B cell (primary cell): ENCODE results near the gene GADD45B. TPM values are rescaled to one million over a fixed set of nuclear protein-coding genes. Genes with fewer than 3 reads are reported as not detected.

Experiments
- ATAC-seq: fragments of 200-7000 bp; cut with Tn5 transposase; one replicate; pipeline ENCODE4 v1.10.0; 2021; ENCODE audit warnings: low read depth, mild to moderate bottlenecking, moderate number of reproducible peaks, moderate library complexity
- CTCF ChIA-PET: fragments of 350-600 bp; sonication (Branson Sonifier 250); formaldehyde crosslinking; loops from one replicate; lab custom pipeline; 2021; ENCODE audit warnings: antibody characterized with exemption, inconsistent platforms; lab: Charles Lee
- POLR2A ChIA-PET: fragments of 350-600 bp; sonication (Branson Sonifier 250); formaldehyde crosslinking; loops from one replicate; lab custom pipeline; 2021; ENCODE audit warnings: antibody characterized with exemption; lab: Charles Lee
- DNase-seq: peaks from one replicate; pipeline ENCODE4 v3.0.0; 2013
- H2AFZ ChIP-seq: 2 replicates; pipeline ENCODE4 v1.6.1; 2012; ENCODE audit warnings: mild to moderate bottlenecking, low read depth, low read length; ENCODE audit not compliant: insufficient read depth, poor library complexity, severe bottlenecking
- H3K27ac ChIP-seq, 2 donors: 1 replicate in 1 of 2; 2 replicates in 1 of 2; pipeline ENCODE4 v1.5.1; 2012 to 2013; ENCODE audit warnings: low read length in 2 of 2, mild to moderate bottlenecking in 2 of 2, moderate library complexity in 1 of 2
- H3K27me3 ChIP-seq, 4 experiments: fragments of 200-600 bp in 1 of 4; sonication (generic) in 1 of 4; replicated peaks in 1 of 4; 1 replicate in 2 of 4; 2 replicates in 2 of 4; pipeline versions ENCODE4 v1.6.1 to v1.7.0; 2013 to 2016; ENCODE audit warnings: low read length in 3 of 4, mild to moderate bottlenecking in 2 of 4, mixed read lengths in 1 of 4, moderate library complexity in 1 of 4; ENCODE audit not compliant: insufficient read depth in 4 of 4, control insufficient read depth in 3 of 4; ENCODE audit errors: control extremely low read depth in 1 of 4
- H3K36me3 ChIP-seq, 2 experiments: replicated peaks in 1 of 2; 1 replicate in 1 of 2; 2 replicates in 1 of 2; pipeline versions ENCODE4 v1.6.1 to v1.7.1; 2013; ENCODE audit warnings: low read length in 1 of 2; ENCODE audit not compliant: insufficient read depth in 2 of 2, control insufficient read depth in 1 of 2; ENCODE audit errors: control extremely low read depth in 1 of 2, extremely low read depth in 1 of 2
- H3K4me1 ChIP-seq, 2 donors: fragments of 200-600 bp in 1 of 2; sonication (generic) in 1 of 2; 1 replicate in 1 of 2; 2 replicates in 1 of 2; pipeline versions ENCODE4 v1.5.1 to v1.6.1; 2013 to 2017; ENCODE audit warnings: low read length in 2 of 2; ENCODE audit not compliant: control insufficient read depth in 2 of 2, insufficient read depth in 2 of 2
- H3K4me2 ChIP-seq: replicated peaks from 2 replicates; pipeline ENCODE3; 2012; ENCODE audit warnings: mild to moderate bottlenecking, low read depth, low read length; ENCODE audit not compliant: poor library complexity, severe bottlenecking
- H3K4me3 ChIP-seq, 5 experiments: fragments of 200-600 bp in 1 of 5; sonication (generic) in 1 of 5; 1 replicate in 3 of 5; 2 replicates in 2 of 5; pipeline versions ENCODE4 v1.5.1 to v1.7.0; 2011 to 2016; ENCODE audit warnings: low read length in 4 of 5, mild to moderate bottlenecking in 4 of 5, low read depth in 2 of 5, control low read depth in 1 of 5, moderate library complexity in 1 of 5; ENCODE audit not compliant: insufficient read depth in 1 of 5; ENCODE audit errors: control extremely low read depth in 1 of 5, extremely low read depth in 1 of 5
- H3K79me2 ChIP-seq: fragments of 200-600 bp; sonication (generic); one replicate; pipeline ENCODE4 v1.6.0; 2016; ENCODE audit warnings: low read length; ENCODE audit not compliant: control insufficient read depth, insufficient read depth
- H3K9ac ChIP-seq: fragments of 200-600 bp; sonication (generic); 2 replicates; pipeline ENCODE4 v1.6.1; 2017; ENCODE audit warnings: mild to moderate bottlenecking, low read length, moderate library complexity
- H3K9me3 ChIP-seq, 3 donors: one replicate each; pipeline versions ENCODE4 v1.6.1 to v1.7.1; 2013; ENCODE audit warnings: low read length in 2 of 3; ENCODE audit not compliant: control insufficient read depth in 2 of 3, insufficient read depth in 1 of 3; ENCODE audit errors: control extremely low read depth in 1 of 3
- H4K20me1 ChIP-seq: 2 replicates; pipeline ENCODE4 v1.6.0; 2012; ENCODE audit warnings: mild to moderate bottlenecking, low read length; ENCODE audit not compliant: insufficient read depth, control insufficient read depth, poor library complexity, severe bottlenecking
- H3K27ac Mint-ChIP-seq: one replicate; pipeline ENCODE4 v1.8.0; 2021; ENCODE audit warnings: mixed read lengths
- H3K27me3 Mint-ChIP-seq: one replicate; pipeline ENCODE4 v1.8.0; 2021; ENCODE audit warnings: mixed read lengths
- H3K4me1 Mint-ChIP-seq: one replicate; pipeline ENCODE4 v1.8.0; 2021; ENCODE audit warnings: mixed read lengths
- H3K4me3 Mint-ChIP-seq: one replicate; pipeline ENCODE4 v1.8.0; 2021; ENCODE audit warnings: mixed read lengths
- H3K9me3 Mint-ChIP-seq: one replicate; pipeline ENCODE4 v1.8.0; 2022; ENCODE audit warnings: mixed read lengths; ENCODE audit not compliant: insufficient read depth
- CTCF ChIP-seq: fragments of 200-600 bp; IDR thresholded peaks from one replicate; pipeline ENCODE4 v1.8.0; 2022; ENCODE audit warnings: antibody characterized with exemption, mild to moderate bottlenecking
- EZH2 ChIP-seq: IDR thresholded peaks from 2 replicates; pipeline ENCODE4 v1.6.1; 2012; ENCODE audit warnings: borderline replicate concordance, low read depth, mild to moderate bottlenecking, moderate library complexity, low read length; ENCODE audit not compliant: insufficient read depth, poor library complexity, severe bottlenecking
- WGBS: methylation state at CpG from one replicate; pipeline ENCODE4 v1.1.5; 2013; ENCODE audit warnings: missing lambda C conversion rate; ENCODE audit not compliant: insufficient coverage; 5-methylcytosine and 5-hydroxymethylcytosine counted together
- intact Hi-C: fragments of 100-400 bp; cut with micrococcal nuclease; formaldehyde crosslinking; loops from one replicate; pipeline ENCODE4 v1.10.0; 2022
- polyA plus RNA-seq: library from polyadenylated mRNA; depleted of rRNA; stranded (reverse); fragments of >200 nt; gene quantifications from 2 replicates; pipeline ENCODE4 v1.2.3, GENCODE V29; 2012
- total RNA-seq, 2 donors: library from RNA; stranded (reverse); fragments of 120-200 nt in 1 of 2; gene quantifications; 1 replicate in 1 of 2; 2 replicates in 1 of 2; pipeline versions ENCODE4 v1.2.3 to v1.2.4, GENCODE V29; 2013 to 2022

Gene GADD45B
- total and polyA plus RNA-seq, 2 donors (not counting 1 experiment from before 2014, with no cell fraction given): 166 to 215 TPM

- TF ChIP-seq EZH2 (no peak), CTCF (no peak)
- H3K27me3 ChIP-seq: peaks cover 0 to 14% (median 5%) of the 10 kb centered on the region in 4 experiments
- H3K9ac ChIP-seq: no peak overlapping the region
- Mint-ChIP-seq H3K9me3 (peaks cover 6% of the 10 kb centered on the region), H3K27ac (peak overlapping the region; percentile 41), H3K4me1 (peaks cover 37% of the 10 kb centered on the region), H3K27me3 (peaks cover 5% of the 10 kb centered on the region), H3K4me3 (no peak overlapping the region)
- CTCF ChIA-PET: interaction anchor here (1.0 to 1.8 kb wide), 3 partner anchors 8 to 128 kb away, joined by 3 to 7 read pairs (median 5); partner anchors contain the start of gene GADD45B
- H3K4me3 ChIP-seq: no peak overlapping the region
- H3K79me2 ChIP-seq: no peaks in the 10 kb centered on the region
- H4K20me1 ChIP-seq: peaks cover 2% of the 10 kb centered on the region
- intact Hi-C loops: no loop called here
- POLR2A ChIA-PET: interaction anchor here (1.0 to 1.4 kb wide), 2 partner anchors 9 to 60 kb away, joined by 3 to 5 read pairs; partner anchors contain the start of gene GADD45B
- H2AFZ ChIP-seq: no peak overlapping the region
- no peak overlapping the region for H3K4me2 ChIP-seq
- DNase-seq (no peak), ATAC-seq (no peak)
- H3K36me3 ChIP-seq: no peaks in the 10 kb centered on the region
- WGBS: 85% methylated on average over 10 of the region's 13 CpGs
- H3K27ac ChIP-seq: no peak overlapping the region
- peaks cover 31 to 37% of the 10 kb centered on the region in 2 donors for H3K4me1 ChIP-seq
- H3K9me3 ChIP-seq: peaks cover 0 to 40% (median 12%) of the 10 kb centered on the region in 3 donors
Measured at GRCh38 chr19:2484178-2484937, 8.4 kb downstream of the GADD45B start.

GRCh38 chr19:2485428-2485827 is 9.5 kb downstream of the GADD45B start:
- Mint-ChIP-seq H3K27ac (peak overlapping the region; percentile 59), H3K9me3 (peaks cover 6% of the 10 kb centered on the region), H3K4me3 (no peak overlapping the region), H3K4me1 (peaks cover 37% of the 10 kb centered on the region), H3K27me3 (peaks cover 11% of the 10 kb centered on the region)
- peaks cover 32 to 39% of the 10 kb centered on the region in 2 donors for H3K4me1 ChIP-seq
- intact Hi-C loops: no loop called here
- TF ChIP-seq CTCF: no peak
- TF ChIP-seq EZH2: no peak
- CTCF ChIA-PET: no interaction called here
- H3K27me3 ChIP-seq: peaks cover 0 to 24% (median 9%) of the 10 kb centered on the region in 4 experiments
- ATAC-seq (no peak), DNase-seq (no peak)
- H3K79me2 ChIP-seq: no peaks in the 10 kb centered on the region
- no peak overlapping the region for H2AFZ ChIP-seq
- POLR2A ChIA-PET: interaction anchor here (0.6 to 1.0 kb wide), 5 partner anchors 9 to 208 kb away, joined by 3 to 7 read pairs (median 4); no protein-coding TSS in a partner anchor
- H3K9ac ChIP-seq: no peak overlapping the region
- H3K36me3 ChIP-seq: no peaks in the 10 kb centered on the region
- WGBS: 80% methylated on average over 7 of the region's 8 CpGs
- peaks cover 0 to 44% (median 12%) of the 10 kb centered on the region in 3 donors for H3K9me3 ChIP-seq
- H3K4me3 ChIP-seq: no peak overlapping the region
- no peak overlapping the region for H3K4me2 ChIP-seq
- no peak overlapping the region for H3K27ac ChIP-seq
- peaks cover 9% of the 10 kb centered on the region for H4K20me1 ChIP-seq
